HEK293 (cell line): Measurements from ENCODE around the gene CEP112.

Source experiments
- PRDM10 ChIP-seq: fragments of 450-650 bp; formaldehyde crosslinking; IDR thresholded peaks from 2 replicates; pipeline ENCODE4 v1.5.1; 2016; ENCODE audit warnings: missing biosample characterization, missing genetic modification characterization
- ZBTB21 ChIP-seq: fragments of 450-650 bp; formaldehyde crosslinking; IDR thresholded peaks from 2 replicates; pipeline ENCODE4 v1.5.1; 2017; ENCODE audit warnings: missing biosample characterization, missing genetic modification characterization
- ZBTB7A ChIP-seq: fragments of 450-650 bp; formaldehyde crosslinking; IDR thresholded peaks from 2 replicates; pipeline ENCODE4 v1.5.1; 2016; ENCODE audit warnings: low read depth, missing biosample characterization, missing genetic modification characterization
- ZNF202 ChIP-seq: fragments of 450-650 bp; formaldehyde crosslinking; IDR thresholded peaks from 2 replicates; pipeline ENCODE4 v1.5.1; 2016; ENCODE audit warnings: missing biosample characterization, missing genetic modification characterization, borderline replicate concordance
- ZNF274 ChIP-seq, 2 experiments: fragments of 200-500 bp in 1 of 2; fragments of 450-650 bp in 1 of 2; sonication (Bioruptor generic) in 1 of 2; formaldehyde crosslinking in 1 of 2; IDR thresholded peaks; 2 replicates each; pipeline versions ENCODE4 v1.5.1 to v1.6.1; 2014 to 2016; ENCODE audit warnings: borderline replicate concordance in 1 of 2, inconsistent platforms in 1 of 2, low read length in 1 of 2, missing biosample characterization in 1 of 2, missing genetic modification characterization in 1 of 2
- ZNF488 ChIP-seq: fragments of 450-650 bp; formaldehyde crosslinking; IDR thresholded peaks from 2 replicates; pipeline ENCODE4 v1.5.1; 2016; ENCODE audit warnings: missing biosample characterization, missing genetic modification characterization
- ZNF555 ChIP-seq: fragments of 450-650 bp; formaldehyde crosslinking; conservative IDR thresholded peaks from 2 replicates; pipeline ENCODE4 v1.5.1; 2017; ENCODE audit warnings: missing biosample characterization, mild to moderate bottlenecking, missing genetic modification characterization, inconsistent platforms
- ZNF558 ChIP-seq: fragments of 450-650 bp; formaldehyde crosslinking; IDR thresholded peaks from 2 replicates; pipeline ENCODE4 v1.5.1; 2016; ENCODE audit warnings: missing biosample characterization, missing genetic modification characterization
- ZNF561 ChIP-seq: fragments of 450-650 bp; IDR thresholded peaks from 2 replicates; pipeline ENCODE4 v1.5.1; 2018; ENCODE audit warnings: missing biosample characterization, missing genetic modification characterization, borderline replicate concordance
- ZNF585B ChIP-seq: fragments of 450-650 bp; formaldehyde crosslinking; IDR thresholded peaks from 2 replicates; pipeline ENCODE4 v1.5.1; 2016; ENCODE audit warnings: missing biosample characterization, missing genetic modification characterization
- TF ChIP-seq, protein P1 (sequence below): fragments of 450-650 bp; formaldehyde crosslinking; IDR thresholded peaks from 2 replicates; pipeline ENCODE4 v1.5.1; 2016; ENCODE audit warnings: missing biosample characterization, missing genetic modification characterization
- TF ChIP-seq, protein P2 (sequence below): fragments of 450-650 bp; formaldehyde crosslinking; IDR thresholded peaks from 2 replicates; pipeline ENCODE4 v1.5.1; 2016; ENCODE audit warnings: missing biosample characterization, missing genetic modification characterization
- TF ChIP-seq, protein P3 (sequence below): fragments of 450-650 bp; formaldehyde crosslinking; IDR thresholded peaks from 2 replicates; pipeline ENCODE4 v1.5.1; 2016; ENCODE audit warnings: missing biosample characterization, missing genetic modification characterization
- TF ChIP-seq, protein P4 (sequence below): fragments of 450-650 bp; formaldehyde crosslinking; conservative IDR thresholded peaks from 2 replicates; pipeline ENCODE4 v1.5.1; 2016; ENCODE audit warnings: low read depth, missing biosample characterization, missing genetic modification characterization

DNA sequence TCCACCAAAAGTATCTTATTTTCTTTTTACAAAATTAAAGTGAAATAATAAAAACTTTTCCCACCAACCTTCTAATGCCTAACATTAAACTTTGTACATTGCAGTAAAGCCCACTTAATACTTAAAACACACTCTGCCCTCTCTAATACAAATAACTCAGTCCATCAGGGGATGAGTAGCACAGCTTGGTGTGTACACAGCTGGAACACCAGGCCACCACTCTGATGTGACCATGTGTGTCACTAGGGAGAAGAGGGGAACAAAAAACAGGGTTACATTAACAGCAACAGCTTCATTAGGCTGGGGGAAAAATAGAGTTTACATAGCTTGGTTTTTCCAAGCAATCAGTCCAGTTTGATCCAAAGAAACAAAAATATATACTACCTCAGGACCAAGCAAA, 295.0 kb downstream of the CEP112 start:
- TF ChIP-seq, protein P1, sequence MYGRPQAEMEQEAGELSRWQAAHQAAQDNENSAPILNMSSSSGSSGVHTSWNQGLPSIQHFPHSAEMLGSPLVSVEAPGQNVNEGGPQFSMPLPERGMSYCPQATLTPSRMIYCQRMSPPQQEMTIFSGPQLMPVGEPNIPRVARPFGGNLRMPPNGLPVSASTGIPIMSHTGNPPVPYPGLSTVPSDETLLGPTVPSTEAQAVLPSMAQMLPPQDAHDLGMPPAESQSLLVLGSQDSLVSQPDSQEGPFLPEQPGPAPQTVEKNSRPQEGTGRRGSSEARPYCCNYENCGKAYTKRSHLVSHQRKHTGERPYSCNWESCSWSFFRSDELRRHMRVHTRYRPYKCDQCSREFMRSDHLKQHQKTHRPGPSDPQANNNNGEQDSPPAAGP (tag by site-specific recombination): no peak
- TF ChIP-seq ZNF558 (no peak), ZNF561 (tag by site-specific recombination) (no peak), ZNF274 (IDR thresholded peaks at IDR 0.05; ENCODE audit: low read length) (no peak), ZNF274 (tag by site-specific recombination; IDR thresholded peaks at IDR 0.05; ENCODE audit: borderline replicate concordance) (no peak), ZNF585B (tag by site-specific recombination) (no peak), PRDM10 (tag by site-specific recombination) (no peak), ZNF202 (tag by site-specific recombination) (no peak), ZNF488 (tag by site-specific recombination) (no peak), ZNF555 (no peak), ZBTB7A (no peak), ZBTB21 (tag by site-specific recombination) (no peak)
- TF ChIP-seq, protein P2, sequence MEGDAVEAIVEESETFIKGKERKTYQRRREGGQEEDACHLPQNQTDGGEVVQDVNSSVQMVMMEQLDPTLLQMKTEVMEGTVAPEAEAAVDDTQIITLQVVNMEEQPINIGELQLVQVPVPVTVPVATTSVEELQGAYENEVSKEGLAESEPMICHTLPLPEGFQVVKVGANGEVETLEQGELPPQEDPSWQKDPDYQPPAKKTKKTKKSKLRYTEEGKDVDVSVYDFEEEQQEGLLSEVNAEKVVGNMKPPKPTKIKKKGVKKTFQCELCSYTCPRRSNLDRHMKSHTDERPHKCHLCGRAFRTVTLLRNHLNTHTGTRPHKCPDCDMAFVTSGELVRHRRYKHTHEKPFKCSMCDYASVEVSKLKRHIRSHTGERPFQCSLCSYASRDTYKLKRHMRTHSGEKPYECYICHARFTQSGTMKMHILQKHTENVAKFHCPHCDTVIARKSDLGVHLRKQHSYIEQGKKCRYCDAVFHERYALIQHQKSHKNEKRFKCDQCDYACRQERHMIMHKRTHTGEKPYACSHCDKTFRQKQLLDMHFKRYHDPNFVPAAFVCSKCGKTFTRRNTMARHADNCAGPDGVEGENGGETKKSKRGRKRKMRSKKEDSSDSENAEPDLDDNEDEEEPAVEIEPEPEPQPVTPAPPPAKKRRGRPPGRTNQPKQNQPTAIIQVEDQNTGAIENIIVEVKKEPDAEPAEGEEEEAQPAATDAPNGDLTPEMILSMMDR (tag by site-specific recombination): no peak
- TF ChIP-seq, protein P3, sequence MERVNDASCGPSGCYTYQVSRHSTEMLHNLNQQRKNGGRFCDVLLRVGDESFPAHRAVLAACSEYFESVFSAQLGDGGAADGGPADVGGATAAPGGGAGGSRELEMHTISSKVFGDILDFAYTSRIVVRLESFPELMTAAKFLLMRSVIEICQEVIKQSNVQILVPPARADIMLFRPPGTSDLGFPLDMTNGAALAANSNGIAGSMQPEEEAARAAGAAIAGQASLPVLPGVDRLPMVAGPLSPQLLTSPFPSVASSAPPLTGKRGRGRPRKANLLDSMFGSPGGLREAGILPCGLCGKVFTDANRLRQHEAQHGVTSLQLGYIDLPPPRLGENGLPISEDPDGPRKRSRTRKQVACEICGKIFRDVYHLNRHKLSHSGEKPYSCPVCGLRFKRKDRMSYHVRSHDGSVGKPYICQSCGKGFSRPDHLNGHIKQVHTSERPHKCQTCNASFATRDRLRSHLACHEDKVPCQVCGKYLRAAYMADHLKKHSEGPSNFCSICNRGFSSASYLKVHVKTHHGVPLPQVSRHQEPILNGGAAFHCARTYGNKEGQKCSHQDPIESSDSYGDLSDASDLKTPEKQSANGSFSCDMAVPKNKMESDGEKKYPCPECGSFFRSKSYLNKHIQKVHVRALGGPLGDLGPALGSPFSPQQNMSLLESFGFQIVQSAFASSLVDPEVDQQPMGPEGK (tag by site-specific recombination): no peak
- TF ChIP-seq, protein P4, sequence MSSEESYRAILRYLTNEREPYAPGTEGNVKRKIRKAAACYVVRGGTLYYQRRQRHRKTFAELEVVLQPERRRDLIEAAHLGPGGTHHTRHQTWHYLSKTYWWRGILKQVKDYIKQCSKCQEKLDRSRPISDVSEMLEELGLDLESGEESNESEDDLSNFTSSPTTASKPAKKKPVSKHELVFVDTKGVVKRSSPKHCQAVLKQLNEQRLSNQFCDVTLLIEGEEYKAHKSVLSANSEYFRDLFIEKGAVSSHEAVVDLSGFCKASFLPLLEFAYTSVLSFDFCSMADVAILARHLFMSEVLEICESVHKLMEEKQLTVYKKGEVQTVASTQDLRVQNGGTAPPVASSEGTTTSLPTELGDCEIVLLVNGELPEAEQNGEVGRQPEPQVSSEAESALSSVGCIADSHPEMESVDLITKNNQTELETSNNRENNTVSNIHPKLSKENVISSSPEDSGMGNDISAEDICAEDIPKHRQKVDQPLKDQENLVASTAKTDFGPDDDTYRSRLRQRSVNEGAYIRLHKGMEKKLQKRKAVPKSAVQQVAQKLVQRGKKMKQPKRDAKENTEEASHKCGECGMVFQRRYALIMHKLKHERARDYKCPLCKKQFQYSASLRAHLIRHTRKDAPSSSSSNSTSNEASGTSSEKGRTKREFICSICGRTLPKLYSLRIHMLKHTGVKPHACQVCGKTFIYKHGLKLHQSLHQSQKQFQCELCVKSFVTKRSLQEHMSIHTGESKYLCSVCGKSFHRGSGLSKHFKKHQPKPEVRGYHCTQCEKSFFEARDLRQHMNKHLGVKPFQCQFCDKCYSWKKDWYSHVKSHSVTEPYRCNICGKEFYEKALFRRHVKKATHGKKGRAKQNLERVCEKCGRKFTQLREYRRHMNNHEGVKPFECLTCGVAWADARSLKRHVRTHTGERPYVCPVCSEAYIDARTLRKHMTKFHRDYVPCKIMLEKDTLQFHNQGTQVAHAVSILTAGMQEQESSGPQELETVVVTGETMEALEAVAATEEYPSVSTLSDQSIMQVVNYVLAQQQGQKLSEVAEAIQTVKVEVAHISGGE (tag by site-specific recombination): no peak
